ENCODE measurements around the gene PLAC8.
"Not testable (repeated sequence)": the region's sequence is repeated elsewhere in the genome, so short reads cannot be mapped to it uniquely, and the experiment has no call there.

The PLAC8 gene

GRCh38 chr4:83112231-83112630 lies 2.3 kb downstream of the PLAC8 start:
- no peak for DNase-seq

GRCh38 chr4:83111751-83112141 lies 2.8 kb downstream of the PLAC8 start:
- not testable (repeated sequence) for DNase-seq

- no peak for DNase-seq
These were observed 3.4 kb downstream of the PLAC8 start for GRCh38 chr4:83110970-83111750.

- DNase-seq, result peak; percentile 89
These were observed 4.1 kb downstream of the PLAC8 start for GRCh38 chr4:83110223-83110945.

GRCh38 chr4:83109480-83110222 lies 4.9 kb downstream of the PLAC8 start:
- DNase-seq, result peak; percentile 20

GRCh38 chr4:83108101-83108861 lies 6.2 kb downstream of the PLAC8 start:
- DNase-seq, result peak; percentile 24

- no peak for DNase-seq
These were observed 6.9 kb downstream of the PLAC8 start for GRCh38 chr4:83107631-83108030.

GRCh38 chr4:83104991-83105390 lies 9.5 kb downstream of the PLAC8 start:
- DNase-seq, result no peak

- no peak for DNase-seq
These were observed 18.1 kb downstream of the PLAC8 start for GRCh38 chr4:83096397-83096796.

- no peak for DNase-seq
These were observed 21.4 kb downstream of the PLAC8 start for GRCh38 chr4:83093060-83093640.

GRCh38 chr4:83089410-83090157 lies 24.9 kb downstream of the PLAC8 start:
- no peak for DNase-seq

GRCh38 chr4:83084956-83085355 lies 29.6 kb downstream of the PLAC8 start:
- DNase-seq, result not testable (repeated sequence)

- peak; percentile 57 for DNase-seq
These were observed 30.5 kb downstream of the PLAC8 start for GRCh38 chr4:83083925-83084475.

- DNase-seq, result no peak
These were observed 31.8 kb downstream of the PLAC8 start for GRCh38 chr4:83082777-83083176.

GRCh38 chr4:83080561-83080960 lies 34.0 kb downstream of the PLAC8 start:
- no peak for DNase-seq

- DNase-seq, result no peak
These were observed 39.0 kb downstream of the PLAC8 start for GRCh38 chr4:83075311-83076095.

- DNase-seq, result not testable (repeated sequence)
These were observed 39.7 kb downstream of the PLAC8 start for GRCh38 chr4:83074783-83075182.

- DNase-seq, result peak; percentile 22
These were observed 40.3 kb downstream of the PLAC8 start for GRCh38 chr4:83074086-83074704.

GRCh38 chr4:83071116-83071515 lies 43.4 kb downstream of the PLAC8 start:
- no peak for DNase-seq

GRCh38 chr4:83067058-83067639 lies 47.4 kb downstream of the PLAC8 start:
- no peak for DNase-seq
